Uterus (tissue), 2 donors: ENCODE results near the gene C9orf152.

Experiments used
- CTCF ChIP-seq, 4 experiments: fragments of 200-600 bp in 2 of 4; fragments of 450-650 bp in 2 of 4; sonication (generic) in 2 of 4; IDR thresholded peaks; one replicate each; pipeline ENCODE4 v1.5.1; 2016 to 2019; ENCODE audit warnings: antibody characterized with exemption in 4 of 4, mild to moderate bottlenecking in 2 of 4, moderate library complexity in 1 of 4
- POLR2A ChIP-seq, 2 donors: fragments of 450-650 bp; IDR thresholded peaks; one replicate each; pipeline ENCODE4 v1.6.1; 2016; ENCODE audit warnings: antibody characterized with exemption in 2 of 2, mild to moderate bottlenecking in 1 of 2, moderate library complexity in 1 of 2

- TF ChIP-seq CTCF (IDR thresholded peaks at IDR 0.05) (no peak), POLR2A (IDR thresholded peaks at IDR 0.05) (no peak)
Observed at GRCh38 chr9:110173322-110173642, 34.7 kb downstream of the C9orf152 start.
